Panc1 (cell line): ENCODE measurements around the gene THRAP3. TPM values are rescaled to one million over a fixed set of nuclear protein-coding genes. Genes with fewer than 3 reads are reported as not detected.
A peak's percentile ranks its signal among the peaks of the same experiment; 100 is the strongest.

Experiments
- ATAC-seq: fragments of 200-7000 bp; cut with Tn5 transposase; 2 replicates; pipeline ENCODE4 v1.9.1; 2020; ENCODE audit warnings: mild to moderate bottlenecking, moderate library complexity
- BruUV-seq: library from RNA; stranded (reverse); fragments of 400-500 nt; replicated peaks from 2 replicates; lab custom pipeline; 2021; lab: Mats Ljungman, UMichigan
- CTCF ChIA-PET: fragments of 300-600 bp; sonication (Branson Sonifier 250); formaldehyde crosslinking; loops from one replicate; lab custom pipeline; 2022; ENCODE audit warnings: antibody characterized with exemption; lab: Charles Lee
- POLR2A ChIA-PET: fragments of 300-600 bp; sonication (Branson Sonifier 250); formaldehyde crosslinking; loops from one replicate; lab custom pipeline; 2022; ENCODE audit warnings: antibody characterized with exemption; lab: Charles Lee
- DNase-seq: peaks from one replicate; pipeline ENCODE4 v3.0.0-alpha.2; 2010; ENCODE audit warnings: low read depth, low spot score
- H3K27ac ChIP-seq: 2 replicates; pipeline ENCODE4 v1.5.1; 2011; ENCODE audit warnings: mild to moderate bottlenecking, low read length, inconsistent platforms
- H3K27me3 ChIP-seq: fragments of 200-500 bp; sonication (Bioruptor generic); 2 replicates; pipeline ENCODE4 v1.6.0; 2014; ENCODE audit warnings: low read length, inconsistent platforms; ENCODE audit not compliant: control insufficient read depth, insufficient read depth
- H3K36me3 ChIP-seq: fragments of 200-500 bp; sonication (Bioruptor generic); 2 replicates; pipeline ENCODE4 v1.5.1; 2014; ENCODE audit warnings: inconsistent platforms, mild to moderate bottlenecking, low read length, moderate library complexity; ENCODE audit not compliant: control insufficient read depth, insufficient read depth
- H3K4me1 ChIP-seq: 2 replicates; pipeline ENCODE4 v1.5.1; 2011; ENCODE audit warnings: inconsistent platforms, mild to moderate bottlenecking, low read length, moderate library complexity; ENCODE audit not compliant: control insufficient read depth, insufficient read depth
- H3K4me3 ChIP-seq, 2 experiments: 2 replicates each; pipeline ENCODE4 v1.5.1; 2011 to 2012; ENCODE audit warnings: low read depth in 2 of 2, low read length in 2 of 2, mild to moderate bottlenecking in 2 of 2, inconsistent platforms in 1 of 2, moderate library complexity in 1 of 2
- H3K9me3 ChIP-seq: fragments of 200-500 bp; sonication (Bioruptor generic); 2 replicates; pipeline ENCODE4 v1.5.1; 2014; ENCODE audit warnings: low read depth, mild to moderate bottlenecking, inconsistent platforms, low read length, moderate library complexity; ENCODE audit not compliant: control insufficient read depth, insufficient read depth
- CTCF ChIP-seq: fragments of 450-650 bp; IDR thresholded peaks from 2 replicates; pipeline ENCODE4 v1.5.1; 2017; ENCODE audit warnings: mild to moderate bottlenecking
- POLR2AphosphoS5 ChIP-seq: IDR thresholded peaks from 2 replicates; pipeline ENCODE4 v1.6.1; 2012; ENCODE audit warnings: mild to moderate bottlenecking, low read depth, low read length, moderate library complexity
- SIN3A ChIP-seq: IDR thresholded peaks from 2 replicates; pipeline ENCODE4 v1.6.1; 2012; ENCODE audit warnings: low read depth, mild to moderate bottlenecking, low read length, moderate library complexity, borderline replicate concordance; ENCODE audit not compliant: insufficient read depth
- TCF7L2 ChIP-seq: IDR thresholded peaks from 2 replicates; pipeline ENCODE4 v1.6.1; 2011; ENCODE audit warnings: mild to moderate bottlenecking, low read depth, low read length, inconsistent platforms
- in situ Hi-C: cut with HindIII; loops from 2 replicates; pipeline ENCODE4 v1.10.0; 2016; ENCODE audit warnings: low sequenced_read_pairs, low pct_unique_long_range_greater_than_20kb
- intact Hi-C: fragments of 100-400 bp; cut with micrococcal nuclease; formaldehyde crosslinking; loops from one replicate; pipeline ENCODE4 v1.10.0; 2022; ENCODE audit not compliant: unreplicated experiment
- total RNA-seq: library from RNA; stranded (reverse); gene quantifications from one replicate; pipeline ENCODE4 v1.2.1, GENCODE V29; 2021; ENCODE audit not compliant: unreplicated experiment
- TF ChIP-seq, protein P1 (sequence below), 2 experiments: IDR thresholded peaks; 2 replicates each; pipeline ENCODE4 v1.6.1; 2011 to 2012; ENCODE audit warnings: low read depth in 2 of 2, control low read depth in 1 of 2, low read length in 1 of 2, mild to moderate bottlenecking in 1 of 2, moderate library complexity in 1 of 2; ENCODE audit not compliant: insufficient read depth in 1 of 2

The THRAP3 gene
- total RNA-seq, 1 experiment from 2014 or later: 114 TPM

GRCh38 chr1:36306210-36306901, 82.1 kb downstream of the THRAP3 start, which contains the start of gene SH3D21:
Gene SH3D21, plus strand, starts transcription at chr1:36306368. Its CDS starts 53 bp downstream, at chr1:36306421.
- POLR2A ChIA-PET: interaction anchor here (0.7 to 1.0 kb wide), 2 partner anchors 24 to 157 kb away, joined by 3 to 5 read pairs; partner anchors contain the start of gene TRAPPC3
- CTCF ChIA-PET: interaction anchor here (0.6 to 1.5 kb wide), 4 partner anchors 21 to 211 kb away, joined by 3 to 6 read pairs (median 4); partner anchors contain the start of gene TRAPPC3
- DNase-seq (no peak), ATAC-seq (peak; percentile 86)
- intact Hi-C loops (no loop called here), in situ Hi-C loops (no loop called here)
- no TSS peak for BruUV-seq
- Histone ChIP-seq H3K27ac (peak within 1 kb of the TSS; percentile 88), H3K36me3 (peaks cover 15% of the 10 kb centered on the region), H3K4me3 (peak within 1 kb of the TSS; percentile 65 to 85), H3K9me3 (no peaks in the 10 kb centered on the region), H3K27me3 (no peaks in the 10 kb centered on the region), H3K4me1 (peaks cover 15% of the 10 kb centered on the region)
- TF ChIP-seq CTCF (no peak), POLR2AphosphoS5 (peak; percentile 36; the same call in 1 of the 2 replicates), TCF7L2 (peak; percentile 65)

GRCh38 chr1:36306902-36307456, 82.7 kb downstream of the THRAP3 start:
- 0 out of 2 replicates have a peak, but pooled peaks have one; percentile 70 for TF ChIP-seq SIN3A
- TF ChIP-seq TCF7L2: no peak
- TF ChIP-seq CTCF: no peak
- TF ChIP-seq POLR2AphosphoS5: peak; percentile 79
- in situ Hi-C loops: no loop called here
- DNase-seq: peak; percentile 50
- peaks cover 11% of the 10 kb centered on the region for H3K36me3 ChIP-seq
- no peaks in the 10 kb centered on the region for H3K27me3 ChIP-seq
- no peaks in the 10 kb centered on the region for H3K9me3 ChIP-seq
- peak overlapping the region; percentile 88 for H3K27ac ChIP-seq
- peaks cover 15% of the 10 kb centered on the region for H3K4me1 ChIP-seq
- CTCF ChIA-PET: no interaction called here
- H3K4me3 ChIP-seq: peak overlapping the region; percentile 65 to 85
- intact Hi-C loops: no loop called here
- POLR2A ChIA-PET: interaction anchor here (1.0 kb wide), 1 partner anchor 158 kb away, joined by 5 read pairs; the partner anchor contains the start of gene TRAPPC3
- peak; percentile 97 for ATAC-seq
- no TSS peak for BruUV-seq

- H3K9me3 ChIP-seq: no peaks in the 10 kb centered on the region
- ATAC-seq (no peak), DNase-seq (no peak)
- intact Hi-C loops (no loop called here), in situ Hi-C loops (no loop called here)
- H3K36me3 ChIP-seq: peaks cover 9% of the 10 kb centered on the region
- H3K27ac ChIP-seq: peak overlapping the region; percentile 88
- H3K4me3 ChIP-seq: peak overlapping the region; percentile 65 to 85
- TF ChIP-seq, protein P1, sequence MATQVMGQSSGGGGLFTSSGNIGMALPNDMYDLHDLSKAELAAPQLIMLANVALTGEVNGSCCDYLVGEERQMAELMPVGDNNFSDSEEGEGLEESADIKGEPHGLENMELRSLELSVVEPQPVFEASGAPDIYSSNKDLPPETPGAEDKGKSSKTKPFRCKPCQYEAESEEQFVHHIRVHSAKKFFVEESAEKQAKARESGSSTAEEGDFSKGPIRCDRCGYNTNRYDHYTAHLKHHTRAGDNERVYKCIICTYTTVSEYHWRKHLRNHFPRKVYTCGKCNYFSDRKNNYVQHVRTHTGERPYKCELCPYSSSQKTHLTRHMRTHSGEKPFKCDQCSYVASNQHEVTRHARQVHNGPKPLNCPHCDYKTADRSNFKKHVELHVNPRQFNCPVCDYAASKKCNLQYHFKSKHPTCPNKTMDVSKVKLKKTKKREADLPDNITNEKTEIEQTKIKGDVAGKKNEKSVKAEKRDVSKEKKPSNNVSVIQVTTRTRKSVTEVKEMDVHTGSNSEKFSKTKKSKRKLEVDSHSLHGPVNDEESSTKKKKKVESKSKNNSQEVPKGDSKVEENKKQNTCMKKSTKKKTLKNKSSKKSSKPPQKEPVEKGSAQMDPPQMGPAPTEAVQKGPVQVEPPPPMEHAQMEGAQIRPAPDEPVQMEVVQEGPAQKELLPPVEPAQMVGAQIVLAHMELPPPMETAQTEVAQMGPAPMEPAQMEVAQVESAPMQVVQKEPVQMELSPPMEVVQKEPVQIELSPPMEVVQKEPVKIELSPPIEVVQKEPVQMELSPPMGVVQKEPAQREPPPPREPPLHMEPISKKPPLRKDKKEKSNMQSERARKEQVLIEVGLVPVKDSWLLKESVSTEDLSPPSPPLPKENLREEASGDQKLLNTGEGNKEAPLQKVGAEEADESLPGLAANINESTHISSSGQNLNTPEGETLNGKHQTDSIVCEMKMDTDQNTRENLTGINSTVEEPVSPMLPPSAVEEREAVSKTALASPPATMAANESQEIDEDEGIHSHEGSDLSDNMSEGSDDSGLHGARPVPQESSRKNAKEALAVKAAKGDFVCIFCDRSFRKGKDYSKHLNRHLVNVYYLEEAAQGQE (IDR thresholded peaks at IDR 0.05; ENCODE audit: insufficient read depth in 1 of 2, low read depth in 2 of 2, low read length in 1 of 2): no peak
- no peak for TF ChIP-seq CTCF
- TF ChIP-seq SIN3A: no peak
- no peak for TF ChIP-seq POLR2AphosphoS5
- no peak for TF ChIP-seq TCF7L2
- peaks cover 15% of the 10 kb centered on the region for H3K4me1 ChIP-seq
- ChIA-PET POLR2A (no interaction called here), CTCF (no interaction called here)
- no TSS peak for BruUV-seq
- H3K27me3 ChIP-seq: no peaks in the 10 kb centered on the region
Observed at GRCh38 chr1:36307601-36308330, 83.5 kb downstream of the THRAP3 start.
